Fibroblast of lung (primary cell): Measurements from ENCODE around the gene JAKMIP1. TPM values are rescaled to one million over a fixed set of nuclear protein-coding genes. Genes with fewer than 3 reads are reported as not detected.

Experiments
- DNase-seq, 2 donors: peaks; one replicate each; pipeline versions ENCODE4 v3.0.0 to v3.0.0-alpha.2; 2010; ENCODE audit warnings: low read depth in 2 of 2
- H2AFZ ChIP-seq: 2 replicates; pipeline ENCODE4 v1.5.1; 2012; ENCODE audit warnings: low read length, control low read depth, inconsistent platforms
- H3K27ac ChIP-seq: 2 replicates; pipeline ENCODE4 v1.5.1; 2011; ENCODE audit warnings: low read length, control low read depth; ENCODE audit not compliant: insufficient read depth
- H3K27me3 ChIP-seq: 2 replicates; pipeline ENCODE4 v1.5.1; 2011; ENCODE audit warnings: mild to moderate bottlenecking, low read length; ENCODE audit not compliant: control insufficient read depth, insufficient read depth
- H3K36me3 ChIP-seq: 2 replicates; pipeline ENCODE4 v1.5.1; 2011; ENCODE audit warnings: low read length; ENCODE audit not compliant: control insufficient read depth, insufficient read depth
- H3K4me1 ChIP-seq: 2 replicates; pipeline ENCODE4 v1.5.1; 2011; ENCODE audit warnings: low read length; ENCODE audit not compliant: control insufficient read depth, insufficient read depth; ENCODE audit errors: extremely low read depth
- H3K4me2 ChIP-seq: 2 replicates; pipeline ENCODE4 v1.5.1; 2011; ENCODE audit warnings: low read length, control low read depth; ENCODE audit not compliant: insufficient read depth; ENCODE audit errors: extremely low read depth
- H3K4me3 ChIP-seq, 4 experiments: fragments of 200-600 bp in 1 of 4; sonication (generic) in 1 of 4; replicated peaks in 1 of 4; 2 replicates each; pipeline ENCODE4 v1.5.1; 2011 to 2016; ENCODE audit warnings: low read length in 4 of 4, low read depth in 3 of 4, mild to moderate bottlenecking in 3 of 4, control low read depth in 2 of 4, inconsistent platforms in 1 of 4, mixed read lengths in 1 of 4; ENCODE audit not compliant: insufficient read depth in 1 of 4; ENCODE audit errors: control extremely low read depth in 1 of 4
- H3K79me2 ChIP-seq: 2 replicates; pipeline ENCODE4 v1.5.1; 2012; ENCODE audit warnings: mild to moderate bottlenecking, low read length, inconsistent platforms; ENCODE audit not compliant: control insufficient read depth, insufficient read depth
- H3K9ac ChIP-seq: 2 replicates; pipeline ENCODE4 v1.5.1; 2011; ENCODE audit warnings: mild to moderate bottlenecking, low read length, control low read depth; ENCODE audit not compliant: insufficient read depth
- H3K9me3 ChIP-seq: 2 replicates; pipeline ENCODE4 v1.5.1; 2012; ENCODE audit warnings: low read depth, low read length; ENCODE audit not compliant: control insufficient read depth, insufficient read depth
- H4K20me1 ChIP-seq: 2 replicates; pipeline ENCODE4 v1.5.1; 2011; ENCODE audit warnings: low read length; ENCODE audit not compliant: control insufficient read depth, insufficient read depth; ENCODE audit errors: extremely low read depth
- EZH2 ChIP-seq: IDR thresholded peaks from 2 replicates; pipeline ENCODE4 v1.5.1; 2012; ENCODE audit warnings: low read length, control low read depth, mild to moderate bottlenecking; ENCODE audit errors: missing control alignments
- polyA plus RNA-seq, 2 donors: library from polyadenylated mRNA; depleted of rRNA in 1 of 2; stranded (reverse) in 1 of 2; unstranded in 1 of 2; fragments of >200 nt; gene quantifications; 2 replicates each; pipeline ENCODE4 v1.2.1, GENCODE V29; 2011 to 2012; ENCODE audit warnings: missing spikeins in 1 of 2
- total RNA-seq: library from RNA; depleted of rRNA; stranded (reverse); fragments of >200 nt; gene quantifications from 2 replicates; pipeline ENCODE4 v1.2.1, GENCODE V29; 2014
- TF ChIP-seq, protein P1 (sequence below), 2 donors: IDR thresholded peaks in 1 of 2; conservative IDR thresholded peaks in 1 of 2; 1 replicate in 1 of 2; 2 replicates in 1 of 2; pipeline ENCODE4 v1.5.1; 2011 to 2012; ENCODE audit warnings: low read length in 2 of 2, control low read depth in 1 of 2, inconsistent platforms in 1 of 2, low read depth in 1 of 2, mild to moderate bottlenecking in 1 of 2

The JAKMIP1 gene
- total and polyA plus RNA-seq, 2 donors (not counting 1 experiment from before 2014, with no cell fraction given) = not detected

DNA sequence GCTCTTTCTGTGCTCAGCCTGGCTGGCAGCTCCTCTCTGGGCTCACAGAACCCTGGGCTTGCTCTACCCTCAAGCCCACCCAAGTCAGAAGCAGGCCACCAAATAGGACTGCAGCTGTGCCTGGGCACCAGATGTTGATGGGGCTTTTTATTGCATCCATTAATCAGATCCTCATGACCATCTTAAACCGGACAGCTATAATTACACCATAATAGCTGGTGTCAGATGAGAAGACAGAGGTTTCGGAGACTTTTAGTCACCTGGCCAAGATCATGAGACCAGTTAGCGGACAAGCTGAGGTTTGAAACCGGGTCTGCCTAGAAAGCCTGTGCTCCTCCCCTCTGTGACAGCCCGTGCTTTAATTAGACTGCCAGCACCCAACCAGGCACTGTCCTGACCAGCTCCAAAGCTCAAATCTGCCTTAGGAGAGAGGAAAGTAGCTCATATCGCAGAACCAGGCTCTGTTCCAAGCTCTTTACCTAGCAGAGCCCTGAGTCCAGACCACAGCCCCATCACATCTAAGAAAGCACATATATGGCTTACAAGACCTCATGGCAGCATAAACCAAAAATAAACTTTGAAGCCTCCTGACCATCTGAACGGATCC lies 88.9 kb downstream of the JAKMIP1 start:
- H2AFZ ChIP-seq = no peak overlapping the region

DNA sequence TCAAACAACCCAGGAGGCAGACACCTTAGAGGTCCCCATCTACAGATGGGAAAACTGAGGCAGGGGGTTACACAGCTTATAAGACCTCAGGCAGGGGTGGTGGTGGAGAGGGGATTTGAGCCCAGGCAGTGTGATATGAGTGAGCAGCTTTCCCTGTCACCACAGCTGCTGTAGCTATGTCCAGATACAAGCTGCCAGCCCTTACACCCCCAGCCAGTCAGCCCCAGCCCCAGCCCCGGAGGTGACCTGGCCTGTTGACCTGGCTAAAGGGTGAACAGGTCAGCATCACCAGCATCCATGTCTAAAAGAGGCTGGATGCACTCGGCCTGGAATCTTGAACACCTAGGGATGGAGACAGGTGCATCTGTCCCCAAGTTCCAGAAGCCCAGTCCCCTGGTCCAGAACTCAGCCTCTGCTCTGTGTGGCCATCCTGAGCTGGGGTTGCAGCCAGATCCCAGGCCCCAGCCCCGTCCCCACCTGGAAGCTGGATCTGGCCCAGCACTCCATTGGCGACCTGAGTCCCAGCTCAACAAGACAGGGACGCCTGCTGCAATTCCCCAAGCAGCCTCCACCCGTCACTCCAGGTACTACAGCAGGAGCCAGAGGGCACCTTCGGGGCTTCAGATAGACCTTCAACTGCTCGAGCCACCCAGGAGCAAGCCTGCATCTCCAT lies 89.5 kb downstream of the JAKMIP1 start:
- Histone ChIP-seq H3K79me2 (no peaks in the 10 kb centered on the region), H3K9me3 (no peaks in the 10 kb centered on the region)

More for the DNA sequence above, 88.9 kb downstream of the JAKMIP1 start:
- TF ChIP-seq, protein P1, sequence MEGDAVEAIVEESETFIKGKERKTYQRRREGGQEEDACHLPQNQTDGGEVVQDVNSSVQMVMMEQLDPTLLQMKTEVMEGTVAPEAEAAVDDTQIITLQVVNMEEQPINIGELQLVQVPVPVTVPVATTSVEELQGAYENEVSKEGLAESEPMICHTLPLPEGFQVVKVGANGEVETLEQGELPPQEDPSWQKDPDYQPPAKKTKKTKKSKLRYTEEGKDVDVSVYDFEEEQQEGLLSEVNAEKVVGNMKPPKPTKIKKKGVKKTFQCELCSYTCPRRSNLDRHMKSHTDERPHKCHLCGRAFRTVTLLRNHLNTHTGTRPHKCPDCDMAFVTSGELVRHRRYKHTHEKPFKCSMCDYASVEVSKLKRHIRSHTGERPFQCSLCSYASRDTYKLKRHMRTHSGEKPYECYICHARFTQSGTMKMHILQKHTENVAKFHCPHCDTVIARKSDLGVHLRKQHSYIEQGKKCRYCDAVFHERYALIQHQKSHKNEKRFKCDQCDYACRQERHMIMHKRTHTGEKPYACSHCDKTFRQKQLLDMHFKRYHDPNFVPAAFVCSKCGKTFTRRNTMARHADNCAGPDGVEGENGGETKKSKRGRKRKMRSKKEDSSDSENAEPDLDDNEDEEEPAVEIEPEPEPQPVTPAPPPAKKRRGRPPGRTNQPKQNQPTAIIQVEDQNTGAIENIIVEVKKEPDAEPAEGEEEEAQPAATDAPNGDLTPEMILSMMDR (conservative IDR thresholded peaks at IDR 0.05 in 1 of 2, IDR thresholded peaks at IDR 0.05 in 1 of 2; ENCODE audit: low read depth in 1 of 2, low read length in 2 of 2) = no peak
- TF ChIP-seq EZH2 = no peak
- no peaks in the 10 kb centered on the region for H4K20me1 ChIP-seq
- no peaks in the 10 kb centered on the region for H3K36me3 ChIP-seq
- no peaks in the 10 kb centered on the region for H3K79me2 ChIP-seq
- no peak for DNase-seq
- no peaks in the 10 kb centered on the region for H3K9me3 ChIP-seq
- no peak overlapping the region for H3K9ac ChIP-seq
- H3K4me2 ChIP-seq = no peak overlapping the region
- no peaks in the 10 kb centered on the region for H3K27me3 ChIP-seq
- no peak overlapping the region for H3K4me3 ChIP-seq
- H3K4me1 ChIP-seq = no peaks in the 10 kb centered on the region
- H3K27ac ChIP-seq = no peak overlapping the region

GRCh38 chr4:6109842-6110560 lies 90.3 kb downstream of the JAKMIP1 start:
- Histone ChIP-seq H3K4me2 (no peak overlapping the region), H3K27me3 (no peaks in the 10 kb centered on the region), H3K27ac (no peak overlapping the region), H3K4me3 (no peak overlapping the region), H3K4me1 (no peaks in the 10 kb centered on the region), H3K79me2 (no peaks in the 10 kb centered on the region), H3K36me3 (no peaks in the 10 kb centered on the region), H3K9ac (no peak overlapping the region), H3K9me3 (no peaks in the 10 kb centered on the region), H4K20me1 (no peaks in the 10 kb centered on the region), H2AFZ (no peak overlapping the region)
- TF ChIP-seq, protein P1 (conservative IDR thresholded peaks at IDR 0.05 in 1 of 2, IDR thresholded peaks at IDR 0.05 in 1 of 2; ENCODE audit: low read depth in 1 of 2, low read length in 2 of 2) = no peak
- TF ChIP-seq EZH2 = no peak
- no peak for DNase-seq

More for the DNA sequence above, 89.5 kb downstream of the JAKMIP1 start:
- Histone ChIP-seq H3K27me3 (no peaks in the 10 kb centered on the region), H3K27ac (no peak overlapping the region), H3K4me2 (no peak overlapping the region), H3K4me3 (no peak overlapping the region), H3K9ac (no peak overlapping the region), H3K4me1 (no peaks in the 10 kb centered on the region), H4K20me1 (no peaks in the 10 kb centered on the region), H2AFZ (no peak overlapping the region), H3K36me3 (no peaks in the 10 kb centered on the region)
- no peak for TF ChIP-seq EZH2
- TF ChIP-seq, protein P1 (conservative IDR thresholded peaks at IDR 0.05 in 1 of 2, IDR thresholded peaks at IDR 0.05 in 1 of 2; ENCODE audit: low read depth in 1 of 2, low read length in 2 of 2) = no peak
- no peak for DNase-seq
